Upper lobe of left lung (tissue), 4 donors: Measurements from ENCODE around the gene GARRE1.

Source experiments
- CTCF ChIP-seq, 6 experiments: fragments of 450-650 bp in 4 of 6; fragments of 200-600 bp in 2 of 6; sonication (generic) in 2 of 6; IDR thresholded peaks; one replicate each; pipeline ENCODE4 v1.5.1; 2016 to 2019; ENCODE audit warnings: antibody characterized with exemption in 6 of 6
- EP300 ChIP-seq, 4 donors: sonication (generic); formaldehyde crosslinking; IDR thresholded peaks; one replicate each; pipeline ENCODE4 v1.5.1; 2017; ENCODE audit warnings: antibody characterized with exemption in 4 of 4, control low read depth in 2 of 4
- POLR2A ChIP-seq, 4 donors: fragments of 450-650 bp; IDR thresholded peaks; one replicate each; pipeline ENCODE4 v1.5.1; 2016 to 2017; ENCODE audit warnings: antibody characterized with exemption in 4 of 4, mild to moderate bottlenecking in 2 of 4
- POLR2AphosphoS5 ChIP-seq, 2 donors: sonication (generic); formaldehyde crosslinking; IDR thresholded peaks; one replicate each; pipeline ENCODE4 v1.5.1; 2017; ENCODE audit warnings: antibody characterized with exemption in 2 of 2

GRCh38 chr19:34248941-34249340, 5.4 kb upstream of the GARRE1 start:
- no peak for TF ChIP-seq CTCF (IDR thresholded peaks at IDR 0.05)
- TF ChIP-seq POLR2A (IDR thresholded peaks at IDR 0.05): no peak
- no peak for TF ChIP-seq EP300 (IDR thresholded peaks at IDR 0.05)
- no peak for TF ChIP-seq POLR2AphosphoS5 (IDR thresholded peaks at IDR 0.05)
